Upper lobe of left lung (tissue), 4 donors: ENCODE results near the gene KDELR1.

Experiments used
- EP300 ChIP-seq, 4 donors: sonication (generic); formaldehyde crosslinking; IDR thresholded peaks; one replicate each; pipeline ENCODE4 v1.5.1; 2017; ENCODE audit warnings: antibody characterized with exemption in 4 of 4, control low read depth in 2 of 4
- TF ChIP-seq, protein P1 (sequence below), 6 experiments: fragments of 450-650 bp in 4 of 6; fragments of 200-600 bp in 2 of 6; sonication (generic) in 2 of 6; IDR thresholded peaks; one replicate each; pipeline ENCODE4 v1.5.1; 2016 to 2019; ENCODE audit warnings: antibody characterized with exemption in 6 of 6

GRCh38 chr19:48428670-48429069, 37.3 kb upstream of the KDELR1 start:
- TF ChIP-seq, protein P1, sequence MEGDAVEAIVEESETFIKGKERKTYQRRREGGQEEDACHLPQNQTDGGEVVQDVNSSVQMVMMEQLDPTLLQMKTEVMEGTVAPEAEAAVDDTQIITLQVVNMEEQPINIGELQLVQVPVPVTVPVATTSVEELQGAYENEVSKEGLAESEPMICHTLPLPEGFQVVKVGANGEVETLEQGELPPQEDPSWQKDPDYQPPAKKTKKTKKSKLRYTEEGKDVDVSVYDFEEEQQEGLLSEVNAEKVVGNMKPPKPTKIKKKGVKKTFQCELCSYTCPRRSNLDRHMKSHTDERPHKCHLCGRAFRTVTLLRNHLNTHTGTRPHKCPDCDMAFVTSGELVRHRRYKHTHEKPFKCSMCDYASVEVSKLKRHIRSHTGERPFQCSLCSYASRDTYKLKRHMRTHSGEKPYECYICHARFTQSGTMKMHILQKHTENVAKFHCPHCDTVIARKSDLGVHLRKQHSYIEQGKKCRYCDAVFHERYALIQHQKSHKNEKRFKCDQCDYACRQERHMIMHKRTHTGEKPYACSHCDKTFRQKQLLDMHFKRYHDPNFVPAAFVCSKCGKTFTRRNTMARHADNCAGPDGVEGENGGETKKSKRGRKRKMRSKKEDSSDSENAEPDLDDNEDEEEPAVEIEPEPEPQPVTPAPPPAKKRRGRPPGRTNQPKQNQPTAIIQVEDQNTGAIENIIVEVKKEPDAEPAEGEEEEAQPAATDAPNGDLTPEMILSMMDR (IDR thresholded peaks at IDR 0.05) = no peak
- TF ChIP-seq EP300 (IDR thresholded peaks at IDR 0.05) = no peak
